ENCODE measurements around the gene PRUNE2.

DNA sequence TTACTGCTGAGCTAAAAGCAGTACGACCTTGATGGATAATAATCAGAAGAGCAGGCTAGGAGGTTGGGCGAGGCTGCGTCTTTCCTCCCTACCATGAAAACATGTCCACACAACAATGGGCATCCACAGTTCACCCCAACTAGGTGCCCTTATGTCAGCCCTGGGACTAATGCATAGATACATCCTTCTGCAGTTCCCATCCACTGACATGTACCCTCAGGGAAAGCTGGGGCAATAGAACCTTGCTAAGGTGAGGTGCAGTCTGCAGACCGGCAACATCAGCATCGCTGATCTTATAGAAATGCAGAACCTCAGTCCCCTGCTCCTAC is 697 bp upstream of the PRUNE2 start:
- no peak for TF ChIP-seq CTCF (IDR thresholded peaks at IDR 0.05)
- no peak for TF ChIP-seq POLR2AphosphoS5 (IDR thresholded peaks at IDR 0.05)
- no peak for TF ChIP-seq POLR2A (IDR thresholded peaks at IDR 0.05; ENCODE audit: low read depth)
